NCI-H2171 treated with DMSO at 0.1 percent for 48 hours (cell line): Measurements from ENCODE around the gene GALNT18.

Experiments
- DNase-seq: peaks from one replicate; lab custom pipeline; 2025; lab: John Stamatoyannopoulos, UW

Gene GALNT18

DNA sequence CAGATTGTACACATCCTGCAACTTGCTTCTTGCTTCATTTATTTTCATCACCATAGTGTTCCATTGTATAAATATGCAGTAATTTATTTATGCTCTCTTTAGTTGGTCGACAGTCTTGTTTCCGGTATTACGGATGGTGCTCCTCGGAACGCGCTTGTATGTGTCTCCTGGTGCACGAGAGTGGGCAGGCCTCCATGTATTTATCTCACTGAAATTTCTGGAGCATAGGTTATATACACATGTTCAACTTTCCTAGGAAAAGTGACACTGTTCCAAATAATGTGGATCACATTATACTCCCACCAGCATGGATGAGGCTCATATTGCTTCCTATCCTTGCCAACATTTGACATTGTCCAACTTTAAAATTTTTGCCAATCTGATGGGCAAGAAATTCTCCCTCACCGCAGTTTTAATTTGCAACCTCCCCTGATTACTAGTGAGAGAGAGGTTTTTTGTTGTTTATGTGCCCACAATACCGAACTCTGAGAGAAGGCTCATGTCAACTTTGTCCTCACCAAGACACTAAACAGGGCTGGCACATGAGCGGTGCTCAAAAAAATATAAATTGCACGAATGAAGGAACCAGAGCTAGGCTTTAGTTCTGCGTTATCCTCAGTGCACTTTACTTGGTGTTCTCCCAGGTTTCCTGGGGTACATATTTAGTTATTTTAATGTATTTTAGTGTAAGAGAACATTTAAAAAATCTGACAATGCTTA lies 272.5 kb downstream of the GALNT18 start:
- no peak for DNase-seq

DNA sequence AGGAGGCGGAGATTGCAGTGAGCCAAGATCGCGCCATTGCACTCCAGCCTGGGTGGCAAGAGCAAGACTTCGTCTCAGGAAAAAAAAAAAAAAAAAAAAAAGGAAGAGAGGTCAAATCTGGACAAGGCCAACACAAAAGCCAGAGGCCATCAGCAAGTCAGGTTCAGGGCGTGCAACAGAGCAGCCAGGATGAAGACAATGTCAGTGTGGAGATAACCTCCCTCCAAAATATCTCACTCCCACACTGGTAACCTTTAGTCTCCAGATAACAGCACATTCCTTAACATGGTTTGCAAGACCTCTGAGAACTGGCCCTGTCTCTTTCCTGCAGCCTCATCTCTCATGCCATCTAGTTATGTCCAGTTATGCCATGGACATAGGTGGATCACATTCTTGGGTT lies 273.5 kb downstream of the GALNT18 start:
- DNase-seq = no peak

DNA sequence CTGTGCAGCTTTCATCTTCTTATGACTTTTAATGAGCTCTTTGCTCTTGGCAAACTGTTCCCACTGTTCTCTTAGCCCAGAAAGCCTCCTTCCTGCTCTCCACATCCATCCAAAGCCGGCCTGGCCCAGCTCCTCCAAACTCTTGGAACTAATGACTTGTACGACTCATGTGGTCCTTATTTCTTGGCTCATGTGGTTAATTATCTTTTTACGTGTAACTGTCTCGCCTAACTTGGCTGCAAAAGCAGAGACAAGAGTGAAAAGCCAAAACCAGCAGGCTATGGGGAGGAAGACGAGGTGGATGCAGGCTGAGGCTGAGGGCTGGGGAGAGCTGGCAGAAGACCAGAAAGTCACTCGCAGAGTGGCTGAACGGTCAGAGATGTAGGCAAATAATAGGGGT lies 274.2 kb downstream of the GALNT18 start:
- DNase-seq = no peak

- DNase-seq = no peak
Observed at GRCh38 chr11:11346303-11346702, 275.5 kb downstream of the GALNT18 start.

- DNase-seq = no peak
Observed at GRCh38 chr11:11345099-11345498, 276.7 kb downstream of the GALNT18 start.

DNA sequence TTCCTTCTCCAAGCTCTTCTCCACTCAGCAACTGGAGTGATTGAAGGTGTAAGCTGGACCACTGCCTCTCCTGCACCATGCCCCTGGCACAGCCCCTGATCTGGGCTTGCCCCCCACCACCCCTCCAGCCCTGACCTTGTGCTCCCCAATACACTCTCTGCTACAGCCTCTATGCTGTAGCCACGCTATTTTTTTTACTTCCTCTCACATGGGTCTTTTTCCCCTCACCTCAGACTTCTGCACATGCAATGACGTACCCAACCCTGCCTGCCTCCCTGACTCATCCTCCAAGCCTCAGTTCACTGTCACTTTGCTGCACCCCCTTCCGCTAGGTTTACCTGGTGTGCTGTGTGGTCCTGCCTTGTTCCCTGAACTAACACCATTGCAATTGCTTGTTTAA lies 277.8 kb downstream of the GALNT18 start:
- no peak for DNase-seq

- DNase-seq = no peak
Observed at GRCh38 chr11:11338304-11338703, 283.5 kb downstream of the GALNT18 start.

DNA sequence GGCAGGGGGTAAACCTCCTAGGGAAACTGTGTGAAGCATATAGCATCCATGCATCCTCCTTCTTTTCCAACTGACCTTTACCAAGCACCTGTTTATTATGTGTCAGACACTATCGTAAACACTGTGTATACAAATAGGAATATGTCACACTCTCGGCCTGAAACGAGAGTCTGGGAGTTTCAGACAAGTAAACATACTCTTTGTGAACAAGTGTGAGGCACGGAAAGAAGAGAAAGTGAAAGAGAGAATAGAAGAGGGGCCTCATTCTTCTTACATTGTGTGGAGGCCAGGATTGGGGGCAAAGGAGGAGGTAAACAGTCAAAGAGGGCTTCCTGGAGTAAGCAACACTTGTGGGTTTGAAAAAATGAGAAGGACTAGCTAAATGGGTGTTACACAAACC lies 285.1 kb downstream of the GALNT18 start:
- no peak for DNase-seq

DNA sequence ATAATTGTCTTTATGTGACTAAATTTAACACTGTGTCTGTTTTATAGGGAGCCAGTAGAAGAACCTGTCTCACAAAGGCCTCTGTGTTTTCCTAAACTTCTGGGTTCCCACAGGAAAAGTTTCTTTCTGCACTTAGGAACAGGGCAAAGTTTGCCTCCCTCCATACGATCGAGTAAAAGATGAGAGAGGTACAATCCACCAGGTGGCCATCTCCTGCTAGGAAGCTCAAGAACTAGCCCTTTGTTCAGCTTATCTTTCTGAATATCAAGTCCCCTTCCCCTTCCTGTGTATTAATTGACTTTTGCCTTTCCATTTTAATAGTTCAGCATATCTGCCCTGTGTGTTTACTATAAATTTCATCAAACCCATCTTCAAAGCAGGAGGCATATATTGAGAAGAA lies 286.8 kb downstream of the GALNT18 start:
- DNase-seq = no peak

GRCh38 chr11:11334607-11335006 lies 287.2 kb downstream of the GALNT18 start:
- DNase-seq = no peak

- DNase-seq = no peak
Observed at GRCh38 chr11:11332141-11332710, 289.6 kb downstream of the GALNT18 start.

- no peak for DNase-seq
Observed at GRCh38 chr11:11329062-11329806, 292.6 kb downstream of the GALNT18 start.

DNA sequence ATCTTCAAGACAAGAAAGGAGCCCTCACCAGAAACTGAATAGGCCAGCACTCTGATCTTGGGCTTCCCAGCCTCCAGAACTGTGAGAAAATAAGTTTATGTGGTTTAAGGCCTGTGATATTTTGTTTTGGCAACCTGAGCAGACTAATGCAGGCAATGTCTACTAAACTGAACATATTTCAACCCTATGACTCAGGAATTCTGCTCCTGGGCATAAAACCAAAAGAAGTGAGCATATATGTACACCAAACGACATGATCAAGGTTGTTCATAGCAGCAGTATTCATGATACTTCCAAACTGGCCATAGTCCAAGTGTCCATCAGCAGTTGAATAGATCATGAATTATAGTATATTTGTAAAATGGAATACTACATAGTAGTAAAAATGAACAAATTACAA lies 297.7 kb downstream of the GALNT18 start:
- no peak for DNase-seq

- no peak for DNase-seq
Observed at GRCh38 chr11:11322101-11322500, 299.7 kb downstream of the GALNT18 start.

GRCh38 chr11:11320825-11321224 lies 301.0 kb downstream of the GALNT18 start:
- DNase-seq = no peak

DNA sequence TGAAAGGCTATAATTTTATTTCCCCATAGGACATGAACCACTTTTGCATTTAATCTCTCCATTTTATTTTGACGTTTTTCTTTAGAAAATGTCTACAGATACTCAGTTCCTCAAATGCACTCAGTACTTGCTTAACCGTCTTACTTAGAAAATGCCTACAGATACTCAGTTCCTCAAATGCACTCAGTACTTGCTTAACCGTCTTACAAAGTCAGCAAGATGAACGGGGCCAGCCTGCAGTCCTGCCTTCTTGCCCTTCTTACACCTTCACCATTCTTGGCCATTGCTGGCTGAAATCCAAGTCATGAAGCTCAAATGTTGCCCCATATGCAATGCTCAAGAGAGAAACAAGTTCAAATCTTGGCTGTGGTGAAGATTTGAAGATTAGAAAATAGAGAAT lies 302.8 kb downstream of the GALNT18 start:
- DNase-seq = no peak

- no peak for DNase-seq
Observed at GRCh38 chr11:11318461-11318860, 303.3 kb downstream of the GALNT18 start.

DNA sequence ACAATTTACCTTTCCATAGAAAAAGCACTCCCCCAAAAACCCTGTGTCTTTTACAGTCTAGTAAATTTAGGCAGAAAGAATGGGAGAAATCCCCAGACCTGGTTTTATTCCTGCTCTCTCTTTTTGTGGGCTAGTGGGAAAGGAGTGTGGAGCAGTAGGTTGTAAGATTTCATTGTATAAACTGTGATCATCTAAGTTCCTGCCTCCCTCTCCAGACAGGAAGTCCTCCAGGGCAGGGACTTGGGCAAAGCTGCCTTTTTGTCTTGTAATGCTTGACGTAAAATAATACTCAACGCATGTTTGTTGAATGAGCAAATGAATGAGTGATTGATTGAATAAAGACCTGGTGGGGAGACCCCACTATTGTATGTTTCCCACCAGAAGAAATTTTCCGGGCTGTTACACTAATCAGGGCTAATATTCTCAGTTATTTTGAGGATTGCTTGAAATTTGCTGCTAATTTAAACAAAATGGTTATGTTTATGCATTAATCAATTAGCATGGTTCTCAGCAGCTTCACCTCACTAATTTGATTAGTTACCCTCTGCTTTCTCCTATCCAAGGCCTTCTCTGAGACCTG lies 305.1 kb downstream of the GALNT18 start:
- no peak for DNase-seq

DNA sequence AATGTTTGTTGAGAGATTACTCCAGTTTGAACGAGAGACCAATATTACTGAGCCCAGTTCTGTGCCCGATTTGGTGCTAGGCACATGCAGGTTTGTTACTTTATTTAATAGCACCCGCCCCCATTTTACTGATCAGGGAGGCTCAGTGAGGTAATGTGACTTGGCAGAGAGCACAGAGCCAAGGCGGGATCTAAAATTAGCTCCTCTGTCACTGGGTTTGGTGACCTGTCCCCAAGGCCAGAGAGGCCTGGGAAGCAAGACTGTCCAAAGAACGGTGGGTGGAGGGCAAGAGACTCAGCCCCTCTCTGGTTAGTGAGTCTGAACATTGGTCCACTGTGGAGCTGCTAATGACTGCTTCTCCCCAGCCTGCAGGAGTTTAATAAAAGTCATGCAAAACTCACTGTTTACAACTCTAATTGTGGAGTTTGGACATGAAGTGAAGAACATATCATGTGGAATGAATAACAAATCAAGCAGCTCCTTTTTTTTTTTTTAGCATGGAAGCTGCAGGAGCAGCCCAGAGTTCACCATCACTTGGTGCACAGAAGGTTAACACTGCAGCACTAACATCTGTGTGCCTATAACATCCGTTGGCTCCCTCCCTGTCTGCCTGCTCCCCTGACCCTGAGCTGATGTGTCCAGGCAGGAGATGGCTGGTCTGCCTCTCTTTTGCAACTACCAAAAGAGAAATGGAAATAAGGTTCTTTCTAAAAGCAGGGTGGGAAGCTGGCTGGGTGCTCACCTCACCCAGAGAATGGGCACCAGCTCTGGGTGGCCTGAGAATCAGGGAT lies 307.7 kb downstream of the GALNT18 start:
- DNase-seq = no peak

DNA sequence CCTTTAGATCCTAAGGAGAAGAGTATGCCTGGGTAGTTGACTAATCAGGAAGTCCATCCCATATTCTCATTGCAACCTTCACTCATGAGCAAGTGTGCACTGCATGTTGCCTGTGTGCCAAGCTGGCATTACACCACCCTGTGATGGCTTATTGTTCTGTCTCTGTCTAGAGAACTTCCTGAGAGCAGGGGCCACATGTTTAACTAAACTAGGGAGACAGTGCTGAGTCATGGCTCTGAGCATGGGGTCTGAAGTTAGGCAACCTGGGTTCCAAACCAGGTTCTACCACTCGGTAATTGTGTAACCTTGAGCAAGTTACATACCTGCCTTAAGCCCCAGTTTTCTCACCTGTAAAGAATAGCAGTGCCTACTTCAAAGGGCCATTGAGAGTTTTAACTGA lies 308.4 kb downstream of the GALNT18 start:
- DNase-seq = no peak

- DNase-seq = no peak
Observed at GRCh38 chr11:11312738-11313137, 309.1 kb downstream of the GALNT18 start.

- DNase-seq = no peak
Observed at GRCh38 chr11:11311169-11311568, 310.6 kb downstream of the GALNT18 start.
